ENCODE results near the gene CYLD.

GRCh38 chr16:50844840-50845239, 103.0 kb downstream of the CYLD start:
- TF ChIP-seq EZH2 (IDR thresholded peaks at IDR 0.05) (no peak), POLR2AphosphoS5 (IDR thresholded peaks at IDR 0.05; ENCODE audit: borderline replicate concordance, low read depth, low read length) (no peak), FOXP2 (optimal IDR thresholded peaks at IDR 0.05; ENCODE audit: control extremely low read depth, extremely low read length, insufficient read depth) (no peak)
